ENCODE measurements around the gene HOMER2.
"Not testable (repeated sequence)": the region's sequence is repeated elsewhere in the genome, so short reads cannot be mapped to it uniquely, and the experiment has no call there.

HOMER2 gene

GRCh38 chr15:82966671-82967071, 14.2 kb upstream of the HOMER2 start:
- DNase-seq (ENCODE audit: low read depth in 2 of 2, low spot score in 1 of 2): no peak

- no peak for DNase-seq (ENCODE audit: low read depth in 2 of 2, low spot score in 1 of 2)
Measured at GRCh38 chr15:82964890-82965289, 12.4 kb upstream of the HOMER2 start.

GRCh38 chr15:82963471-82964341, 11.2 kb upstream of the HOMER2 start:
- DNase-seq (ENCODE audit: low read depth in 2 of 2, low spot score in 1 of 2): no peak

- DNase-seq (ENCODE audit: low read depth in 2 of 2, low spot score in 1 of 2): no peak
Measured at GRCh38 chr15:82960766-82961165, 8.2 kb upstream of the HOMER2 start.

- no peak for DNase-seq (ENCODE audit: low read depth in 2 of 2, low spot score in 1 of 2)
Measured at GRCh38 chr15:82959423-82959822, 6.9 kb upstream of the HOMER2 start.

- DNase-seq (ENCODE audit: low read depth in 2 of 2, low spot score in 1 of 2): no peak
Measured at GRCh38 chr15:82958638-82959037, 6.1 kb upstream of the HOMER2 start.

- DNase-seq (ENCODE audit: low read depth in 2 of 2, low spot score in 1 of 2): no peak
Measured at GRCh38 chr15:82951472-82952157, 905 bp downstream of the HOMER2 start.

- no peak for DNase-seq (ENCODE audit: low read depth in 2 of 2, low spot score in 1 of 2)
Measured at GRCh38 chr15:82950746-82951370, 1.7 kb downstream of the HOMER2 start.

- DNase-seq (ENCODE audit: low read depth in 2 of 2, low spot score in 1 of 2): no peak
Measured at GRCh38 chr15:82950295-82950694, 2.2 kb downstream of the HOMER2 start.

GRCh38 chr15:82946155-82946701, 6.3 kb downstream of the HOMER2 start:
- DNase-seq (ENCODE audit: low read depth in 2 of 2, low spot score in 1 of 2): no peak

GRCh38 chr15:82945326-82945725, 7.2 kb downstream of the HOMER2 start:
- no peak for DNase-seq (ENCODE audit: low read depth in 2 of 2, low spot score in 1 of 2)

- DNase-seq (ENCODE audit: low read depth in 2 of 2, low spot score in 1 of 2): no peak
Measured at GRCh38 chr15:82944821-82945220, 7.7 kb downstream of the HOMER2 start.

- no peak for DNase-seq (ENCODE audit: low read depth in 2 of 2, low spot score in 1 of 2)
Measured at GRCh38 chr15:82944056-82944455, 8.5 kb downstream of the HOMER2 start.

- DNase-seq (ENCODE audit: low read depth in 2 of 2, low spot score in 1 of 2): no peak
Measured at GRCh38 chr15:82943176-82943575, 9.3 kb downstream of the HOMER2 start.

GRCh38 chr15:82942691-82943090, 9.8 kb downstream of the HOMER2 start:
- DNase-seq (ENCODE audit: low read depth in 2 of 2, low spot score in 1 of 2): no peak

GRCh38 chr15:82939678-82940077, 12.8 kb downstream of the HOMER2 start:
- DNase-seq (ENCODE audit: low read depth in 2 of 2, low spot score in 1 of 2): not testable (repeated sequence)

- DNase-seq (ENCODE audit: low read depth in 2 of 2, low spot score in 1 of 2): no peak
Measured at GRCh38 chr15:82937712-82938058, 14.8 kb downstream of the HOMER2 start.

- DNase-seq (ENCODE audit: low read depth in 2 of 2, low spot score in 1 of 2): no peak
Measured at GRCh38 chr15:82936966-82937711, 15.4 kb downstream of the HOMER2 start.

- DNase-seq (ENCODE audit: low read depth in 2 of 2, low spot score in 1 of 2): no peak
Measured at GRCh38 chr15:82935382-82935781, 17.1 kb downstream of the HOMER2 start.

GRCh38 chr15:82934100-82934880, 18.2 kb downstream of the HOMER2 start:
- no peak for DNase-seq (ENCODE audit: low read depth in 2 of 2, low spot score in 1 of 2)
